22Rv1 (cell line): ENCODE results near the gene ARF6.

Experiments
- H3K27ac ChIP-seq: fragments of 450-650 bp; 2 replicates; pipeline ENCODE4 v1.5.1; 2017
- CTCF ChIP-seq: fragments of 450-650 bp; IDR thresholded peaks from 2 replicates; pipeline ENCODE4 v1.5.1; 2017; ENCODE audit warnings: mild to moderate bottlenecking
- ZFX ChIP-seq: fragments of 450-650 bp; IDR thresholded peaks from 2 replicates; pipeline ENCODE4 v1.6.1; 2017; ENCODE audit warnings: antibody characterized with exemption, borderline replicate concordance

ARF6 gene

GRCh38 chr14:49918706-49919105, 25.8 kb downstream of the ARF6 start:
- no peak overlapping the region for H3K27ac ChIP-seq
- TF ChIP-seq ZFX (no peak), CTCF (no peak)

GRCh38 chr14:49919825-49920659, 27.2 kb downstream of the ARF6 start:
- no peak overlapping the region for H3K27ac ChIP-seq
- no peak for TF ChIP-seq ZFX
- TF ChIP-seq CTCF, result no peak

GRCh38 chr14:49920935-49921334, 28.1 kb downstream of the ARF6 start:
- H3K27ac ChIP-seq, result no peak overlapping the region
- TF ChIP-seq CTCF (no peak), ZFX (no peak)

GRCh38 chr14:49921401-49921800, 28.5 kb downstream of the ARF6 start:
- TF ChIP-seq CTCF (no peak), ZFX (no peak)
- no peak overlapping the region for H3K27ac ChIP-seq

GRCh38 chr14:49923442-49923841, 30.6 kb downstream of the ARF6 start:
- TF ChIP-seq ZFX (no peak), CTCF (no peak)

GRCh38 chr14:49923881-49924280, 31.0 kb downstream of the ARF6 start:
- TF ChIP-seq CTCF (no peak), ZFX (no peak)
- H3K27ac ChIP-seq, result no peak overlapping the region

More at GRCh38 chr14:49923442-49923841, 30.6 kb downstream of the ARF6 start:
- H3K27ac ChIP-seq, result no peak overlapping the region

- H3K27ac ChIP-seq, result no peak overlapping the region
- TF ChIP-seq ZFX, result no peak
- TF ChIP-seq CTCF, result no peak
Observed at GRCh38 chr14:49924852-49925251, 32.0 kb downstream of the ARF6 start.
